DOHH2 (cell line): Measurements from ENCODE around the gene STIL.

Source experiments
- CTCF ChIP-seq: fragments of 200-600 bp; sonication (generic); IDR thresholded peaks from one replicate; pipeline ENCODE4 v1.5.1; 2014; ENCODE audit warnings: antibody characterized with exemption, mild to moderate bottlenecking, low read depth, low read length; ENCODE audit not compliant: poor library complexity, severe bottlenecking
- EZH2phosphoT487 ChIP-seq: fragments of 200-600 bp; sonication (generic); IDR thresholded peaks from 2 replicates; pipeline ENCODE4 v1.6.1; 2017; ENCODE audit warnings: borderline replicate concordance, mild to moderate bottlenecking, antibody characterized with exemption, low read length, moderate library complexity, mixed read lengths

- TF ChIP-seq CTCF = no peak
- no peak for TF ChIP-seq EZH2phosphoT487
Measured at GRCh38 chr1:47362828-47363227, 48.9 kb upstream of the STIL start.
